Neural cell (in vitro differentiated cells): ENCODE measurements around the gene JPH4. TPM values are rescaled to one million over a fixed set of nuclear protein-coding genes. Genes with fewer than 3 reads are reported as not detected.

Experiments
- H2AFZ ChIP-seq: fragments of 200-600, 300-800 bp; sonication (generic), shearing (Covaris generic); 2 replicates; pipeline ENCODE4 v1.6.0; 2014; ENCODE audit warnings: low read depth, mild to moderate bottlenecking, antibody characterized with exemption, low read length, moderate library complexity
- H3F3A ChIP-seq: fragments of 200-600 bp; shearing (Covaris generic); 2 replicates; pipeline ENCODE4 v1.6.1; 2016; ENCODE audit warnings: mild to moderate bottlenecking, moderate library complexity, mixed read lengths, antibody characterized with exemption, low read length; ENCODE audit not compliant: insufficient read depth, poor library complexity, severe bottlenecking
- H3K27ac ChIP-seq: fragments of 200-600, 300-800 bp; sonication (generic), shearing (Covaris generic); 2 replicates; pipeline ENCODE4 v1.5.1; 2014; ENCODE audit warnings: mild to moderate bottlenecking, low read length, moderate library complexity
- H3K27me3 ChIP-seq: fragments of 300-800, 200-600 bp; sonication (generic), shearing (Covaris generic); 2 replicates; pipeline ENCODE4 v1.6.0; 2014; ENCODE audit warnings: mild to moderate bottlenecking, low read depth, low read length, moderate library complexity; ENCODE audit not compliant: insufficient read depth
- H3K36me3 ChIP-seq: fragments of 300-800, 200-600 bp; sonication (generic), shearing (Covaris generic); 2 replicates; pipeline ENCODE4 v1.5.1; 2014; ENCODE audit warnings: mild to moderate bottlenecking, antibody characterized with exemption, low read length, moderate library complexity; ENCODE audit not compliant: insufficient read depth
- H3K4me2 ChIP-seq: fragments of 300-800, 200-600 bp; sonication (generic), shearing (Covaris generic); 2 replicates; pipeline ENCODE4 v1.6.0; 2014; ENCODE audit warnings: mild to moderate bottlenecking, low read length
- H3K4me3 ChIP-seq: fragments of 300-800, 200-600 bp; sonication (generic), shearing (Covaris generic); 2 replicates; pipeline ENCODE4 v1.5.1; 2014; ENCODE audit warnings: mild to moderate bottlenecking, low read length, moderate library complexity
- H3K79me2 ChIP-seq: fragments of 200-600 bp; shearing (Covaris generic); replicated peaks from 2 replicates; pipeline ENCODE4 v1.6.0; 2014; ENCODE audit warnings: mild to moderate bottlenecking, low read length, moderate library complexity; ENCODE audit not compliant: insufficient read depth
- H3K9ac ChIP-seq: fragments of 300-800, 200-600 bp; sonication (generic), shearing (Covaris generic); 2 replicates; pipeline ENCODE4 v1.6.1; 2016; ENCODE audit warnings: mild to moderate bottlenecking, low read length, mixed read lengths
- H3K9me2 ChIP-seq: fragments of 200-600 bp; shearing (Covaris generic); 2 replicates; pipeline ENCODE4 v1.6.1; 2016; ENCODE audit warnings: mild to moderate bottlenecking, low read length, mixed read lengths; ENCODE audit not compliant: insufficient read depth
- H3K9me3 ChIP-seq: fragments of 200-600, 300-800 bp; sonication (generic), shearing (Covaris generic); 2 replicates; pipeline ENCODE4 v1.6.1; 2016; ENCODE audit warnings: mild to moderate bottlenecking, mixed run types, low read length, moderate library complexity, mixed read lengths
- H4K20me1 ChIP-seq: fragments of 200-600 bp; shearing (Covaris generic); 2 replicates; pipeline ENCODE4 v1.6.1; 2016; ENCODE audit warnings: mild to moderate bottlenecking, mixed run types; ENCODE audit not compliant: insufficient read depth
- EP300 ChIP-seq: fragments of 450-650 bp; conservative IDR thresholded peaks from 2 replicates; pipeline ENCODE4 v1.6.1; 2014; ENCODE audit warnings: antibody characterized with exemption, mild to moderate bottlenecking, moderate library complexity; ENCODE audit not compliant: poor library complexity, severe bottlenecking
- EZH2 ChIP-seq: fragments of 200-600, 300-800 bp; shearing (Covaris generic), sonication (generic); IDR thresholded peaks from 2 replicates; pipeline ENCODE4 v1.6.1; 2014; ENCODE audit warnings: antibody characterized with exemption, low read length, borderline replicate concordance, mild to moderate bottlenecking; ENCODE audit not compliant: insufficient read depth, poor library complexity, severe bottlenecking
- MXI1 ChIP-seq: fragments of 450-650 bp; conservative IDR thresholded peaks from 2 replicates; pipeline ENCODE4 v1.6.1; 2014; ENCODE audit warnings: antibody characterized with exemption, mild to moderate bottlenecking; ENCODE audit not compliant: poor library complexity, severe bottlenecking
- POLR2AphosphoS5 ChIP-seq: IDR thresholded peaks from 2 replicates; pipeline ENCODE4 v1.6.1; 2012
- RAD21 ChIP-seq: fragments of 450-650 bp; conservative IDR thresholded peaks from 2 replicates; pipeline ENCODE4 v1.6.1; 2014; ENCODE audit warnings: antibody characterized with exemption, mild to moderate bottlenecking, moderate library complexity
- REST ChIP-seq: IDR thresholded peaks from 2 replicates; pipeline ENCODE4 v1.6.1; 2012; ENCODE audit warnings: borderline replicate concordance
- SMC3 ChIP-seq: fragments of 450-650 bp; conservative IDR thresholded peaks from 2 replicates; pipeline ENCODE4 v1.6.1; 2014; ENCODE audit warnings: antibody characterized with exemption, mild to moderate bottlenecking, moderate library complexity; ENCODE audit not compliant: poor library complexity
- TAF1 ChIP-seq: IDR thresholded peaks from 2 replicates; pipeline ENCODE4 v1.6.1; 2012; ENCODE audit warnings: low read depth
- polyA plus RNA-seq: library from polyadenylated mRNA; depleted of rRNA; stranded (reverse); fragments of >200 nt; gene quantifications from 2 replicates; pipeline ENCODE4 v1.2.3, GENCODE V29; 2014
- TF ChIP-seq, protein P1 (sequence below): fragments of 450-650 bp; IDR thresholded peaks from 2 replicates; pipeline ENCODE4 v1.5.1; 2014; ENCODE audit warnings: antibody characterized with exemption, mild to moderate bottlenecking, moderate library complexity; ENCODE audit not compliant: poor library complexity, severe bottlenecking

The JPH4 gene
- polyA plus RNA-seq, 1 donor from 2014 or later: 68.2 TPM

GRCh38 chr14:23546450-23547035 lies 32.0 kb downstream of the JPH4 start:
- Histone ChIP-seq H3K79me2 (peaks cover 63% of the 10 kb centered on the region), H3K9ac (no peak overlapping the region), H3K4me2 (no peak overlapping the region), H2AFZ (no peak overlapping the region), H3F3A (peaks cover 4% of the 10 kb centered on the region), H3K27me3 (no peaks in the 10 kb centered on the region), H3K4me3 (no peak overlapping the region), H4K20me1 (no peaks in the 10 kb centered on the region), H3K27ac (no peak overlapping the region), H3K36me3 (peaks cover 5% of the 10 kb centered on the region), H3K9me3 (no peaks in the 10 kb centered on the region), H3K9me2 (no peaks in the 10 kb centered on the region)
- no peak for TF ChIP-seq SMC3
- no peak for TF ChIP-seq MXI1
- TF ChIP-seq, protein P1, sequence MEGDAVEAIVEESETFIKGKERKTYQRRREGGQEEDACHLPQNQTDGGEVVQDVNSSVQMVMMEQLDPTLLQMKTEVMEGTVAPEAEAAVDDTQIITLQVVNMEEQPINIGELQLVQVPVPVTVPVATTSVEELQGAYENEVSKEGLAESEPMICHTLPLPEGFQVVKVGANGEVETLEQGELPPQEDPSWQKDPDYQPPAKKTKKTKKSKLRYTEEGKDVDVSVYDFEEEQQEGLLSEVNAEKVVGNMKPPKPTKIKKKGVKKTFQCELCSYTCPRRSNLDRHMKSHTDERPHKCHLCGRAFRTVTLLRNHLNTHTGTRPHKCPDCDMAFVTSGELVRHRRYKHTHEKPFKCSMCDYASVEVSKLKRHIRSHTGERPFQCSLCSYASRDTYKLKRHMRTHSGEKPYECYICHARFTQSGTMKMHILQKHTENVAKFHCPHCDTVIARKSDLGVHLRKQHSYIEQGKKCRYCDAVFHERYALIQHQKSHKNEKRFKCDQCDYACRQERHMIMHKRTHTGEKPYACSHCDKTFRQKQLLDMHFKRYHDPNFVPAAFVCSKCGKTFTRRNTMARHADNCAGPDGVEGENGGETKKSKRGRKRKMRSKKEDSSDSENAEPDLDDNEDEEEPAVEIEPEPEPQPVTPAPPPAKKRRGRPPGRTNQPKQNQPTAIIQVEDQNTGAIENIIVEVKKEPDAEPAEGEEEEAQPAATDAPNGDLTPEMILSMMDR: no peak
- TF ChIP-seq REST: no peak
- TF ChIP-seq EP300: no peak
- no peak for TF ChIP-seq EZH2
- no peak for TF ChIP-seq POLR2AphosphoS5
- TF ChIP-seq RAD21: no peak
- TF ChIP-seq TAF1: no peak

GRCh38 chr14:23545740-23546365 lies 32.7 kb downstream of the JPH4 start:
- peaks cover 4% of the 10 kb centered on the region for H3F3A ChIP-seq
- no peak overlapping the region for H3K4me2 ChIP-seq
- no peak overlapping the region for H3K9ac ChIP-seq
- no peaks in the 10 kb centered on the region for H3K9me2 ChIP-seq
- peaks cover 63% of the 10 kb centered on the region for H3K79me2 ChIP-seq
- no peaks in the 10 kb centered on the region for H4K20me1 ChIP-seq
- H3K4me3 ChIP-seq: no peak overlapping the region
- TF ChIP-seq EZH2 (no peak), RAD21 (no peak), POLR2AphosphoS5 (no peak), REST (no peak), TAF1 (no peak), MXI1 (no peak), SMC3 (no peak), EP300 (no peak)
- TF ChIP-seq, protein P1: no peak
- no peaks in the 10 kb centered on the region for H3K27me3 ChIP-seq
- no peak overlapping the region for H3K27ac ChIP-seq
- no peaks in the 10 kb centered on the region for H3K9me3 ChIP-seq
- no peak overlapping the region for H2AFZ ChIP-seq
- peaks cover 5% of the 10 kb centered on the region for H3K36me3 ChIP-seq
